Stimulated activated CD4-positive, alpha-beta T cell treated with anti-CD3 and anti-CD28 coated beads, Interleukin-1b, Interleukin-23, amount 100 ng/mL, for 24 hours (primary cell): ENCODE results near the gene CFAP61.
"Not testable (repeated sequence)": the region's sequence is repeated elsewhere in the genome, so short reads cannot be mapped to it uniquely, and the experiment has no call there.

Experiments used
- DNase-seq, 4 experiments: peaks; one replicate each; pipeline ENCODE4 v3.0.0-alpha.2; 2020; ENCODE audit warnings: low read depth in 4 of 4, low spot score in 1 of 4

CFAP61 gene

DNA sequence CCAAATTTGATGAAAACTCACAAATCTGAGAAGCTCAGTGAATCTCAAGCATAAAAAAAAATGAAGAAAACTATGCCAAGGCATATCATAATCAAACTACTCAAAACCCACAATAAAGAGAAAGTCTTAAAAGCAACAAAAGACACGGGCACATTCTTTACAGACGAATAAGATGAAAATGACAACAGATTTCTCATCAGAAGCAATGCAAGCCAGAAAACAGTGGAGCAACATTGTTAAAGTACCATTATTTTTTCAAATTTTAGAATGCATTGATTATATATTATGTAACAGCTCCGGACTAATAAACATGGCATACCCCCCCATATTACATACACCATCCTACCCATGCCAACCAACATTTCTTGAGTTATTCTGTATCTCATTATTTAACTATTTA lies 260.2 kb downstream of the CFAP61 start:
- no peak for DNase-seq

DNA sequence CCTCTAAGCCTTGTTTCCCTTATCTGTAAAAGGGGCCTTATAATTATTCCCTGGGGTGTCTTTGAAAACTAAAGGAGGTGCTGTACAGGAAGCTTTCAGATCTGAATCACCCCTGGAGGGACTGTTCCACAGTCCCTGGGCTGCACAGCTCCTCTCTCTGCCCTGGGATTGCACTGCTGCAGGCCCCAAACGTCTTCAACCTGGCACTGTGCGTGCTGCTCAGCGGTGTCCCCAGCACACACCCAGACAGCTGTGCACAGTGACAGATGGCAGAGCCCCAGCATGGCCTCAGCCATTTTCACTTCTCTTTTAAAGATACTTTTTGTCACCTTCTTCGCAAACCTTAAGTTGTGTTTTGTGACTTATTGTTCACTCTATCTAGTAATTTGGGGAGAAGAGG lies 264.9 kb downstream of the CFAP61 start:
- DNase-seq = no peak

- no peak for DNase-seq
These were observed 265.5 kb downstream of the CFAP61 start for GRCh38 chr20:20317621-20318364.

DNA sequence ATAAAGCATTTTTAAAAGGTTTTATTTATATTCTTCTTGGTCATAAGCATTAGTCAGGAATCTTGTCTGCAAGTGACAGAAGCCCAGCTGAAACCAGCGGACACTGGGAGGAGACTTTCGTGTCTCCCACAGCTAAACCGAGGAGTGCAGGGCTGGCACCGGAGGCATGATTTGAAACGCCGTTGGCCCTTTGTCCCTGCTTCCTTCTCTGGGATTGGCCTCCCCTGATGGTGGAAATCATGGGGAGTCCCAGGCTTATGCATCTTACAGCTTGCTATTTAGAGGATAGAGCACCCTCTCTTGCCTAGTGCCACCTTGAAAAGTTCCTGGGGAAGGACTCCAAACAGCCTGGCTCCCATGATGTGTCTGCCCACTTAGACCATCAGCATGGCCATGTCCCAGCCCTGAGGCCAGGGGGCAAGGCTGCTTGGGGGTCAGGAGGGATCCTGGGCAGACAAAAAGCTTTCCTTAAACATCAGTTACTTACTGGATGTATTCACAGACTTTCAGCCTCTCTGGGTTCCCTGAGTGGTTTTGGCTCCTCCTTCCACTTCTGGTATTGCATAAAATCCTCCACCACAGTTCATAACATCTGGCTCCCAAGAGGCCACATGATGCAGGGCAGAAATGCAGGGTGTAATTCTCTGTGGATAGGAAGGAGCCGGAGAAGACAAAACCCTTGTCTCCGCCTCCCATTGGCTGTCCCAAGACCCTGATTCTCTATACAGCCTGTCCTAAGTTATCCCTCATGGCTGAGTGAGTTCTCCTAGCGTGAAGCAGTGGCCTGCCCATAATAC lies 266.2 kb downstream of the CFAP61 start:
- no peak for DNase-seq

GRCh38 chr20:20321134-20321533 lies 268.8 kb downstream of the CFAP61 start:
- DNase-seq = no peak

GRCh38 chr20:20321917-20322316 lies 269.6 kb downstream of the CFAP61 start:
- no peak for DNase-seq

DNA sequence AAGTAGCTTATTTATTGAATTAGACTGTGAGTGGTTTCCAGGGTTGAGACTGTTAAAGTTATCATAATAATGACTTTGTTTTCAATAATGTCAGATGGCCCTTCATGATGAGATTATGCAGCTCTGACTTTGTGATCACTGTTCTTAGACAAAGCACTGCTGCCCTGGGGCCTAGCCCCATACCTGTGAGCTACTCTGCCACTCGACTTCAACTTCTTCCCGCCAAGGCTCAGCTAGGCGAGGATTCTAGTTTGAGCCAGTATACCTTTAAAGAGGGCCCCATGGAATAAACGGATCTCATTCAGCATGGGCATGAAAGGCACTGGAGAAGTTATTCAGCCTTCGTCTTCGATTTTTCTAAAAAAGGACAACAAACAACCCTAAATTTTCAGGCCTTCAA lies 270.6 kb downstream of the CFAP61 start:
- no peak for DNase-seq

DNA sequence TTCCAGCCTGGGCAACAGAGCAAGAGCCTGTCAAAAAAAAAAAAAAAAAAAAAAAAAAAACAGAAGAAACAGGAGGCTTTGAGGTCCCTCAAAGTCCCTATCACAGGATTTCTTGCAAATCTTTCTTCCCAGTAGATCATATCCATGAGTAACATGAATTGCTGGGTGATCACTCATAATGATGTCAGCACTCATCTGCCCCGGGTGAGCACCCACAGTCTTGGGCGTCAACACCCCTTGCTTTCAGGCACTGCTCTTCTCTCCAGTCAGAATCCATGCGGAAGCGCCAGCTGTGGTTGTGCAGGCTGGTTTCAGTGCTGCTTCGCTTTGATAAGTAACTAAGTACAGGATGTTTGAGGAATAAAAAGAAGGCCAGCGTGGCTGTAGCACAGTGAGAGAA lies 275.4 kb downstream of the CFAP61 start:
- DNase-seq = no peak

GRCh38 chr20:20329564-20329963 lies 277.2 kb downstream of the CFAP61 start:
- no peak for DNase-seq

DNA sequence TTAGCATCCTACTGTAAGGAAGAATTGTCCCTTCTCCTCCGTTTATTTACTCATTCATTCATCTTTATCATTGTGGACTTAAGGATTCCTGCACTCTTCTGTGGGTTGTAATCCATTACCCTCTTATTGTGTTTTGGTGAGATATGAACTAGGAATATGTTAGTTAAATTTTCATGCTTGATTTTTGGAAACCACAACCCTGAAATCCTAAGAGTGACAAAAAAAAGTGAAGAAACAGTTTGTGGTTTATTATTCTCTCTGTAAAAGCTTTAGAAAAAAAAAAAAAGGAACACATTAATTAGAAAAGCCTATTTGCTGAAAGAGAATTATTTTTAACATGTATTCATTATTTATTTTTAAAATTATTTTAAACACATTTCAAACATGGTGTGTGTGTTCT lies 278.8 kb downstream of the CFAP61 start:
- no peak for DNase-seq

DNA sequence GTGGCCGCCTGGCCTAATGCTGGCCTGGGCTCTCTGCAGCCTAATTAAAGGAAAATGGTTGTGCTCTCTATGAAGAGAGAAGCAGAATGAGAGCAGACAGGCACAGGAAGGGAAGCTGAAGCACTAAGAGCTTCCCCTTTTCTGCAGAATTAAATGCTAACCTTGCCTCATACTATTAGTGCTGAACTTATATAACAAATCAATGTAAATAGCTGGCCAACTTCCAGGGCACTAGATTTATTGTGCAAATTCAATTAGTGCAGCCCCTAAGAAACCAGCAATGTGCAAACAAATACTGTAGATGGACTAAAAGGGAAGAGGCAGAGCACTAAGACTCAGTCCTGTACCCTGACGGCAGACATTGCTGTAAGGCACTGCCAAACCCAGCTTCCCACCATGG lies 279.5 kb downstream of the CFAP61 start:
- DNase-seq = no peak

DNA sequence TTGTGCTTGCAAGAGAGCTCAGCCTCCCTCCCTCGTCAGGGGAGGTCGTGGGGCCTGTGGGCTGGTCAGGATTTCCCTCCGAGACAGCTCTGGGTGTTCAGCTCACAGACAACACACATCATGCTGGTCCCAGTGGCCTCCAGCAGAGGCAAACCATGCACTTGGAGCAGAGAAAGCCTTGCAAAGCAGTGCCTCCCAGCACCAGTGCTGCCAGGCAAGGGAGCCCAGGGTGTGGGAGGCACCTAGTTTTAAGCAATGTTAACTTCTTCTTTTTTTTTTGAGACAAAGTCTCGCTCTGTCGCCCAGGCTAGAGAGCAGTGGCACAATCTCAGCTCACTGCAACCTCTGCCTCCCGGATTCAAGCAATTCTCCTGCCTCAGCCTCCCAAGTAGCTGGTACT lies 281.5 kb downstream of the CFAP61 start:
- no peak for DNase-seq

GRCh38 chr20:20334489-20334888 lies 282.2 kb downstream of the CFAP61 start:
- no peak for DNase-seq

DNA sequence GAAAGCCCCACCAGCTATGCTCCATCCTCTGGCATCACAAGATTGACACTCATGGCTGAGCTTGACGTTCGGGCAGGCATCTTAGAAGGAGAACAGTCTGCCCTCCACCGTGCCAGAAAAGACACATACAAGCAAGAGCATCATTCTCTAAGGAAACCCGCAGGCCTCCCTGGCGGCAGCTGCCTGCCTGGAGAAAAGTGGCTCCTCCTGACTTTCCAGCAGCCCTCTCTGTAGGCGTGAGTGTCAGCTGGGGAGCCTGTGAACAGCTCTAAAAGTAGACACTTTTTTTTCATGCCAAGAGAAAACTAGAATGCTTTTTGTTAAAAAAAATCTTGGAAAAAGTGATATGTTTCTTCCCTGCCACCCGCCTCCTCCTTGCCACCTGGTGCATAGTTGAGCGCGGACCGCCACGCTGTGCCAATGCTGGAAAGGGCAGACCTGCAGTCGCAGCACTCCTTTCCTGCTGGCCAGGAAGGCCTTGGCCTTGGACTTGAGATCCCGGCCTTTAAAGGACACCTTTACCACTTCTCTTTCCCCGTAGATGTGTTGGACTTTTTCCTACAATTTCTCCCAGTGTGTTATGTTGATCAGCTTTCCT lies 285.9 kb downstream of the CFAP61 start:
- DNase-seq = no peak

DNA sequence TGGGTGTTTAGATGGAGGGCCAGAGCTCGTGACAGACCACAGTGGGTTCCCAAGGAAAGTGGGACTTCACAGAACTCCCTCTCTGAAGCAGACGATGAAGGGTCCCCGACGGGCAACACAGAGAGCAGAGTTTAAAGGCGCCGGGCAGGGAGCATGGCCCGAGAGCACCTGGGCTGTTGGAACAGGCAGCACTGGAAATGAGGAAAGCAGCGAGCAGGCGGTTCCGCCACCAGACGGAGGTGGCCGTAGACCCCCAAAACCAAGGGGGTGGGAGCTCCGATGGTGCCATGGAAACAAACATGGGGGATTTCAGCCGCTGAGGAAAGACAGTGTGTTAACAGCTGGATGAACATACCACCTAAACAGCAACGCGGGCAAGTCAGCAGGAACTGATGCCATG lies 288.1 kb downstream of the CFAP61 start:
- DNase-seq = no peak

GRCh38 chr20:20341371-20341770 lies 289.0 kb downstream of the CFAP61 start:
- no peak for DNase-seq

DNA sequence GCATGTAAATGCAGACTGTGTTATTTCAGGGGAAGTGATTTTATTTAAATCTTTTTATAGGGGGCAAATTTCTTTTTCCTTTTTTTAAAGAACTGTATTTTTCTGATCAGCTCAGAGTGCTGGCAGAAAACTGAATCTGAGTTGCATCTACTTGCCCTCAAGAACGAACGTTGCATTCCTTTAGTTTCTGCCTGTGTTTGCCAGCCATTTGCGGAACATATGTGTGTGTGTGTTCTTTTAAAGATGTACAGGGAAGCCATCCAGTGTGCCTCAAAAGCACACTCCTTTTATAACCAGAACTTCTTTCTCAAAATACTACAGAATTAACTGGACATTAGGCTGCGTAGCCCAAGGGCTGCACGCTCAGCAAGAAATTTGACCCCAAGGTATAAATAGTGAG lies 289.7 kb downstream of the CFAP61 start:
- DNase-seq = no peak

DNA sequence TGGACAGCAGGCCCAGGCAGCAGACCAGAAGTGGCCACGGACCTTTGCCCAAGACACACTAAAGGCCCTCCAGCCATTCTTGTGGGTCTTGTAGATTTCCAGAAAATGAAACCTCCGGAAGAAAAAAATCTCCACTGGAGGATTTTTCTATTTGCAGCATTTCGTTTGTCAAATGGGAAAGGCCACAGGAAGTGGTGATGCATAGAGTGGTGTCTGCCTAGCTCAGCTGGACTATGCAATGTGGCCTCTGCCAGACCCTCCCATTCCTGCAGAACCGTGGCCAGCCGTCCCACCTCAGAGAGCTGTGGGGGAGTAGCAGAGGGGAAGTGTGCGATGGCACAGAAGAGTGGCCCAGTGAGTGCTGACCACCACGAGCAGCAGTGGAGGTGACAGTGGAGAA lies 291.6 kb downstream of the CFAP61 start:
- no peak for DNase-seq

GRCh38 chr20:20344476-20344875 lies 292.1 kb downstream of the CFAP61 start:
- DNase-seq = no peak

GRCh38 chr20:20353576-20353975 lies 301.2 kb downstream of the CFAP61 start:
- DNase-seq = no peak

DNA sequence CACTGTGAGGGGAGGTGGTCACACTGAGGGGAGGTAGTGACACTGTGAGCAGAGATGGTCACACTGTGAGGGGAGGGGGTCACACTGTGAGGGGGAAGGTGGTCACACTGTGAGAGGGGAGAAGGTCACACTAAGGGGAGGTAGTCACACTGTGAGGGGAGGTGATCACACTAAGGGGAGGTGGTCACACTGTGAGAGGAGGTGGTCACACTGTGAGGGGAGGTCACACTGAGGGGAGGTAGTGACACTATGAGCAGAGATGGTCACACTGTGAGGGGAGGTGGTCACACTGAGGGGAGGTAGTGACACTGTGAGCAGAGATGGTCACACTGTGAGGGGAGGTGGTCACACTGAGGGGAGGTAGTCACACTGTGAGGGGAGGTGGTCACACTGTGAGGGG lies 303.2 kb downstream of the CFAP61 start:
- not testable (repeated sequence) for DNase-seq

DNA sequence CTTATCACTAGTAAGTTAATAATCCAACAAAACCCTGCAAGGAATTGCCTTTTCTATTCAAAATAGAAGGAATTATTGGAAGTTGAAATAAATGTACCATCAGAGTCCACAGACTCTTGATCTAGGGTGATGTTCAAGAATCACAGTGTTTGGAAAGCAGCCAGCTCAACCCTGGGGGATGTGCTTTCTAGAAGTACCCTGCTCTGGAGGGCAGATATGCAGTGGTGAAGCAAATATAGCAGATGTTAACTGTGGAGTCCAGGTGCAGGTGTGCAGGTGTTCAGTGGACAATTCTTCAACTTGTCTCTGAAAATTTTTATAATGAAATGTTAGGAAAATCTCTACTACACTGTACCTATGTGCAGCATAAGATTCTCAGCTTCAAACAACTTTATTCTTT lies 306.5 kb downstream of the CFAP61 start:
- DNase-seq = no peak
